Type B pancreatic cell (in vitro differentiated cells): ENCODE data around the gene AFMID. TPM values are rescaled to one million over a fixed set of nuclear protein-coding genes. Genes with fewer than 3 reads are reported as not detected.

Experiments
- DNase-seq: peaks from one replicate; pipeline ENCODE4 v3.0.0; 2021; ENCODE audit warnings: mixed read lengths; ENCODE audit not compliant: unreplicated experiment; ENCODE audit errors: extremely low spot score
- H3K27ac Mint-ChIP-seq: 2 replicates; pipeline ENCODE4 v1.8.0; 2021; ENCODE audit warnings: mild to moderate bottlenecking, mixed read lengths
- H3K27me3 Mint-ChIP-seq: 2 replicates; pipeline ENCODE4 v1.8.0; 2021; ENCODE audit warnings: mixed read lengths
- H3K36me3 Mint-ChIP-seq: 2 replicates; pipeline ENCODE4 v1.8.0; 2021; ENCODE audit warnings: mixed read lengths
- H3K4me1 Mint-ChIP-seq: one replicate; pipeline ENCODE4 v1.8.0; 2021; ENCODE audit warnings: mixed read lengths; ENCODE audit not compliant: unreplicated experiment
- H3K4me3 Mint-ChIP-seq: 2 replicates; pipeline ENCODE4 v1.8.0; 2021; ENCODE audit warnings: mild to moderate bottlenecking, mixed read lengths
- H3K9me3 Mint-ChIP-seq: 2 replicates; pipeline ENCODE4 v1.8.0; 2021; ENCODE audit warnings: mixed read lengths
- CTCF ChIP-seq: fragments of 200-600 bp; sonication (generic); conservative IDR thresholded peaks from 2 replicates; pipeline ENCODE4 v1.5.0; 2021; ENCODE audit warnings: antibody characterized with exemption, mild to moderate bottlenecking
- total RNA-seq: library from RNA; stranded (reverse); gene quantifications from 2 replicates; pipeline ENCODE4 v1.2.1, GENCODE V29; 2021; ENCODE audit warnings: low replicate concordance

Gene AFMID
- total RNA-seq, 1 donor from 2014 or later = 30.5 TPM

- peaks cover 18% of the 10 kb centered on the region for H3K4me1 Mint-ChIP-seq
- H3K36me3 Mint-ChIP-seq = no peaks in the 10 kb centered on the region
- H3K27ac Mint-ChIP-seq = peak overlapping the region; percentile 73
- H3K9me3 Mint-ChIP-seq = no peaks in the 10 kb centered on the region
- no peak overlapping the region for H3K4me3 Mint-ChIP-seq
- DNase-seq = no peak
- no peak for TF ChIP-seq CTCF
- no peaks in the 10 kb centered on the region for H3K27me3 Mint-ChIP-seq
Observed at GRCh38 chr17:78144736-78145641, 42.2 kb upstream of the AFMID start.

GRCh38 chr17:78146471-78146869, 40.7 kb upstream of the AFMID start:
- no peak for TF ChIP-seq CTCF
- no peaks in the 10 kb centered on the region for H3K36me3 Mint-ChIP-seq
- H3K4me3 Mint-ChIP-seq = no peak overlapping the region
- H3K27ac Mint-ChIP-seq = no peak overlapping the region
- peaks cover 23% of the 10 kb centered on the region for H3K4me1 Mint-ChIP-seq
- no peaks in the 10 kb centered on the region for H3K9me3 Mint-ChIP-seq
- no peaks in the 10 kb centered on the region for H3K27me3 Mint-ChIP-seq
- no peak for DNase-seq

- Mint-ChIP-seq H3K27me3 (no peaks in the 10 kb centered on the region), H3K9me3 (no peaks in the 10 kb centered on the region), H3K27ac (no peak overlapping the region), H3K36me3 (no peaks in the 10 kb centered on the region), H3K4me1 (peaks cover 23% of the 10 kb centered on the region), H3K4me3 (no peak overlapping the region)
- TF ChIP-seq CTCF = no peak
- DNase-seq = no peak
Observed at GRCh38 chr17:78146881-78147280, 40.3 kb upstream of the AFMID start.

GRCh38 chr17:78147315-78147998, 39.7 kb upstream of the AFMID start:
- no peak for DNase-seq
- peaks cover 22% of the 10 kb centered on the region for H3K4me1 Mint-ChIP-seq
- TF ChIP-seq CTCF = no peak
- H3K9me3 Mint-ChIP-seq = no peaks in the 10 kb centered on the region
- H3K36me3 Mint-ChIP-seq = no peaks in the 10 kb centered on the region
- no peak overlapping the region for H3K4me3 Mint-ChIP-seq
- H3K27me3 Mint-ChIP-seq = no peaks in the 10 kb centered on the region
- no peak overlapping the region for H3K27ac Mint-ChIP-seq

GRCh38 chr17:78148286-78149016, 38.7 kb upstream of the AFMID start:
- H3K4me3 Mint-ChIP-seq = no peak overlapping the region
- peaks cover 19% of the 10 kb centered on the region for H3K4me1 Mint-ChIP-seq
- H3K9me3 Mint-ChIP-seq = no peaks in the 10 kb centered on the region
- H3K27ac Mint-ChIP-seq = peak overlapping the region; percentile 19
- DNase-seq = no peak
- no peak for TF ChIP-seq CTCF
- no peaks in the 10 kb centered on the region for H3K36me3 Mint-ChIP-seq
- H3K27me3 Mint-ChIP-seq = no peaks in the 10 kb centered on the region
